HG02642 (cell line): ENCODE measurements around the gene PTPRB.

Source experiments
- ATAC-seq: cut with Tn5 transposase; IDR thresholded peaks from one replicate; pipeline ENCODE4 v1.9.1; 2021; ENCODE audit warnings: mild to moderate bottlenecking; ENCODE audit not compliant: unreplicated experiment, poor library complexity

Gene PTPRB

DNA sequence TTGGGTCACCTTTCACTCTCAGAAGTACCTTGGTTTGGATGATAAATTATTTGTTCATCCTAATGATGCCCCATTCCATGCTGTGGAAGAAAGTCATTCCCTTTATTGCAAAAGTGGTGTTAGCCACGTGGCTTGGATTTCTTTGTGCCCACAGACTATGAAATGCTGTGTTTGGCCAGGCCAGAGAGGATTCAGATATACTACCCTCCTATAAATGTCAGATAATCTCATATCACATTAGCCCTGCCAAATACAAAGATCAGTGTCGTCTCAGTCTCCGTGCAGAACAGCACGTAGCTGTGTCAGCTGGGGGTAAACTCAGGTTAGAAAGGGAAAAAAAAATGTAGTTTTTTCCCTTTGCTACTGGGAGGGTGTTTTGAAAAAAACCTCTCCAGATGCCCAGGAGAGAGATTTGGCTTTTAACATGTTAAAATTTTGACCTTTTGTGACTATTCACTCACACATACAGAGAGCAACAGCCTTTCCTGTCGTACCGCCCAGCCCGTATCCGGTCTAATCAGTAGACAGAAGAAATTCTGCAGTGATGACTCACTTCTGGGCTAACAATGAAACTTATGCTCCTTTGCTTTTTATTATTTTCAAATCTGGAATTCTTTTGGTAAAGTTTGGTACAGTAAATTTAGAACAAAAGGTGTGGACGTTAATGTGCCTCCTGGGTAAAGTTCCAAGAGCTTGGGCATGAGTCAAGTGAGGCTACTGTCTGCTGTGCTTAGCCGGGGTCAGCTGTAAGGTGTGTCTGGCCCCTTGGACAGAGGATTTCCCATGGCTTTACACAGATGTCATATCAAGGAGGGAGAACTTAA is 8.5 kb upstream of the PTPRB start:
- ATAC-seq = peak; percentile 68

DNA sequence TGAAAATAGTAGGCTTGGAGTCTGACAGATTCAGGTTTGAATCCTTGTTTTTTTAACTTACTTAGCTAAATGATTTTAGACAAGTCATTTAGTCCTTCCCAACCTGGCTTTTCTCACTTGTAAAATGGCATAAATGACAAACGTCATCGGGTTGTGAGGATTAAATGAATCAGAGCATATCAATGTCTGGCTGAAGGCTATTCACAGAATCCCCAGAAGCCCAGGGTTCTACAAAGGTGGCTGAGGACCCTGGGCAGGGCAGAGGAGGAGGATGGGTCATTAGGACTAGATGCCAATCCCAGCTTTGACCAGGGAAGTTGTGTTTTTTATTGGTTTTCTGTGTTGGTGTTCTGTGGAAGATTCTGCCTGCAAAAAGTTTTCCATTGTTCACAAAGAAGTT is 7.6 kb upstream of the PTPRB start:
- ATAC-seq = no peak

DNA sequence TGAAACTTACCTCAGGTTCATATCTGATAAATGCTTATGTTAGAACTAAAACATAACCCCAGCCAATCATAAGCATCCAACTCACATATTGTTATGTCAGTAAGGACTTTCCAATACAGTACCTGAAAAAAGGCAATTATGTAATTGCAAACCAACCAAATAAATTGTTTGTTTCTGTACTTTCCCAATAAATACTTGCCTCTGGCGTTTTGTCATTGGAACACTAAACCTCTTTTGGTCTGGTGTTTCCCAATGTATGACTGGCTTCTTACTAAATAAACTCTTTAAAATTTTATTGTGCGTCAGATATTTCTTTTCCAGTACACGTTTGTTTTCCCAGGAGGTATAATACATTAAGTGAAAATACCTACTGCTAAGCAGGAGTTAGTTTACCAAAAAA is 6.7 kb upstream of the PTPRB start:
- no peak for ATAC-seq

DNA sequence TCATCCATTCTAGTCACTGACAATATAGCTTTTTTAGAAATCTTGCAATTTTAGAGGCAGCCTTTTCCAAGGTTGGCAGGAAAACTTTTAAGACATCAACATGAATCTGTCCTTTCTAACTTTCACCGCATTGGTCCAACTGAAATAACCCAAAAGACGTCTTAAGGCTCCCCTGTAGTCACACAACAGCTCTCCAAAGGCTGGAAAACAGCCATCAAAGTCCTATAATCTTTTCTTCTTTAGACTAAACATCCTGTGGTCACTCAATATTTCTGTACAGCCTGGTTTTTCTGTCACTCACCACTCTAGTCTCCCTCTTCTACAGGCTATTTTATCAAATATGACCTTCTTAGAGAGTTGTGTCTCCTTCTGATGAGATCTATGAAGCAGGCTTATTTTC is 4.5 kb upstream of the PTPRB start:
- ATAC-seq = no peak

DNA sequence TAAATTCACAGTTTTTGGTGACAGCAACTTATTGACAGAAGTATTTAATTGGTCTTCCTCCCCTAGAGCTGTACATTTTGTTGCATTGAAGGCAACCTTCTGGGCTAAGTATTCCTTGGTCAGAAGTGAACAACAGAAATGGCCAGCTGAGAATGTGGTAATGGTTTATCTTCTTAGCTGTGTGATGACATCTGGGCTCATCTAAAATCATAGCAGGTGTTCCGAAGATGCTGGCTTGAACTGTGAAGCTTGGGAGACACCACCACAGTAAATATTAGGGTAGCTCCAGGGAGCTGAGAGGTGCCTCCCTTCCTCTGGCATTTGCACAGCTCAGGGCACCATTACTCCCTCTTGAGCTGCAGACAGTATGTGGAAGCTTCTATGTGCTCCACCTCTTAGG is 3.7 kb upstream of the PTPRB start:
- ATAC-seq = no peak

DNA sequence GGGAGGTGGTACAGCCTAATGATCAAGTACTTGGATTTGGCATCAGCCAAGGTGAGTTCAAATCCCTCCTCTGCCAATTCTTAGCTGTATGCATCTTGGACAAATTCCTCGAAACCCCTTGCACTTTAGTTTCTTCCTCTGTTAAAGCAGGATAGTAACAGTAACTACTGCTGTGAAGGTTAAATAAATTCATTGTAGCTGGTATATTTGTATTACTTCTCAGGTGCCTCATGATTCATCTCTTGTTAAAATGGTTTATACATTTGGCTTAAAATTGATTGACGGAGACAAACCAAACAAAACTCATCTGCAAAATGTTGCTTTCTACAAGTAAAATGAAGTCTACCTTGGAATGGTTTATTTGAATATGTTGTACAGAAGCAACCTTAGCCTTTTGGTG is 2.3 kb upstream of the PTPRB start:
- ATAC-seq = no peak

DNA sequence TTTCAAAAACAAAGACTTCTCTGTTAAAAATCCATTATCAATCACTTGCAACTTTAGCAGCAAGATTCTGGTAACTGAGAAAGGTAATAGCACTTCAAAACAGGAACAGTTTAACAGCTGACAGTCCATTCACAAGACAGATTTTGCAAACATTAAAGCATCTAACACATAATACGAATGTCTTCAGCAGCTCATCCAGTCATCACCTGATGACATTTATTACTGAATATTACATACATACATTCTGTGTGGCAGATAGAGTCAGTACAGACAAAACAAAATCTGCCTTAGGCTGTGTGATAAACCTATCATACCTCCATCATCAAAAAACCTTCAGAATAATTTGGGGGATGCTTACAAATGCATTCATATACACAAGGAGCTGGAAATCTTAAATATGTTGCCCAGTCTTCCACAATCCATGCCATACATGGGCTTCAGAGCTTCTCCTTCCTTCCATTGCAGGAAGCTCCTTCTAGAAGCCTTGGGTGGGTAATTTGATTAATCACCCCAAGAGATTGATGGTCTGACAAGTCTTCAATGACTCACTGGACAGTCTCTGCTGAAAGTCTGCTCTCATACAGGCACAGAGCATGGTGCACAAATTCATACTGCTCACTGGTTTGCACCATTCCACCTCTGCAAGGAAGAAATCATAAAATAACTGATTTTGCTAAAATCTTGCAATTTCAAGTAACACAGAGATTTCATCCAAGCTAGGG is 1.6 kb upstream of the PTPRB start:
- no peak for ATAC-seq

DNA sequence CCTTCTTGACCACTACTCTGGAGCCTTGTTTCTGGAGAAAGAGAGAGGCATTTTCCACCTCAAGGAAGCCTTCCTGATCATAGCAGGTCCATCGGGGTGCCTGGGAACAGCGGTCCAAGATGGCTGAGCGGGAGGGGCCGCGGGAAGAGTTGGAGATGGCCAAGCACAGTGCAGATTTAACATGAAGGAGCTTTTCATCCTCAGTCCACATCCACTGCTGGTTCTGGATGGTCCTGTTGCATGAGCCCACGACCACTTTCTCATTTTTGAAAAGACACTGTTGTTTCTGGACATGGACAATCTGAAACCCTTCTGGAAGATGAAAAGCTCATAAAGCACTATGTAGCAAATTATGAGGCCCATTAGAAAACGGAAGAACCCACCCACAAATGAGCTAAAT is 1.5 kb downstream of the PTPRB start:
- ATAC-seq = no peak

DNA sequence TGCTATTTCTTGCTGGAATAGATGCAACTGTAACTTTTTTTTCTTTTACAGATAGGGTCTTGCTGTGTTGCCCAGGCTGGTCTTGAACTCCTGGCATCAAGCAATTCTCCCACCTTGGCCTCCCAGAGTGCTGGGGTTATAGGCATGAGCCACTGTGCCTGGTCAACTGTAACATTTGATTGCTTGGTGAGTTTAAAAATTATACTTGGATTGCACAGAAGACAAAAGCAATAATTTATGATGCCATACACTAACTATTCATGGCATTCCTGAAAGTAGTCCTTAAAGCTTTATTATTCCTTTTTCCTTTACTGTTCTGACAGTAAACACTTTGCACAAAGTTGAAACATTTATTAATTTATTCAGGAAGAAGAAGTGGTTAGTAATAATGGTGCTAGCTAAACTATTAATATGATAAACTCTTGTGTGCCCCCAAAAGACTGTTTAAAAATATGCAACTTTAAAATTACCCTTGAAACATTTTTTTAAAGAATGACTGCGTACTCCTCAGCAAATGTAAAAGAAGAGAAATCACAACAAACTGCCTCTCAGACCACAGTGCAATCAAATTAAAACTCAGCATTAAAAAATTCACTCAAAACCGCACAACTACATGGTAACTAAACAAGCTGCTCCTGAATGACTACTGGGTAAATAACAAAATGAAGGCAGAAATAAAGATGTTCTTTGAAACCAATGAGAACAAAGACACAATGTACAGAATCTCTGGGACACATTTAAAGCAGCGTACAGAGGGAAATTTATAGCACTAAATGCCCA is 8.3 kb downstream of the PTPRB start:
- ATAC-seq = no peak

DNA sequence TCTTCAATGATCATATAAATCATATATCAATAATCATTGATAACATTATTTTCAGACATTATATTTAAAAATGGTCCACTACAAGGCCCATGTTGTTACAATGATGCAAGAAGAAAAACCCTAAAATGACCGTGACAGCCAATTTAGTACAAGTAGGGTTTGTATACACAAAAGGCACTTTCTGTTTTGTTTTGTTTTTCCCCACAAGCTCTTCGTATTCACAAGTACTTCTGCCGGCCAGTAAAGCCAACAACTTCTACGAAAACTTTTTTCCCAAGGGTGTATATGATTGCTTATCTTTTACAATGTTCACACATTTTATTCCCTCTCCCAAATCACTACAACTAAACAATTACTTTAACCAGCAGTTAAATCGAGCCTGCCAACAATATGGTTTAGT is 9.6 kb downstream of the PTPRB start:
- no peak for ATAC-seq

DNA sequence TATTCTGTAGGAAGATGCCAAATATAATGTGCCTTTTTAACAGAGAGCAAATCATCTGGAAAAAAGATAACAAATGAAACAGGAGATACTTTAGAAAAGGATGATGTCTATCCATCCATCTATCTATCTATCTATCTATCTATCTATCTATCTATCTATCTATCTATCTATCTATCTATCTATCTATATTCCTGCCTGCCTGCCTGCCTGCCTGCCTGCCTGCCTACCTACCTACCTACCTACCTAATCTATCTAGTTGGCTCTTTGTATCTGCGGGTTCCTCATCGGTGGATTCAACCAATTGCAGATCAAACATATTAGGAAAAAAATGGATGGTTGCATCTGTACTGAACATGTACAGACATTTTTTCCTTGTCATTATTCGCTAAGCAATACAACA is 11.0 kb downstream of the PTPRB start:
- no peak for ATAC-seq

DNA sequence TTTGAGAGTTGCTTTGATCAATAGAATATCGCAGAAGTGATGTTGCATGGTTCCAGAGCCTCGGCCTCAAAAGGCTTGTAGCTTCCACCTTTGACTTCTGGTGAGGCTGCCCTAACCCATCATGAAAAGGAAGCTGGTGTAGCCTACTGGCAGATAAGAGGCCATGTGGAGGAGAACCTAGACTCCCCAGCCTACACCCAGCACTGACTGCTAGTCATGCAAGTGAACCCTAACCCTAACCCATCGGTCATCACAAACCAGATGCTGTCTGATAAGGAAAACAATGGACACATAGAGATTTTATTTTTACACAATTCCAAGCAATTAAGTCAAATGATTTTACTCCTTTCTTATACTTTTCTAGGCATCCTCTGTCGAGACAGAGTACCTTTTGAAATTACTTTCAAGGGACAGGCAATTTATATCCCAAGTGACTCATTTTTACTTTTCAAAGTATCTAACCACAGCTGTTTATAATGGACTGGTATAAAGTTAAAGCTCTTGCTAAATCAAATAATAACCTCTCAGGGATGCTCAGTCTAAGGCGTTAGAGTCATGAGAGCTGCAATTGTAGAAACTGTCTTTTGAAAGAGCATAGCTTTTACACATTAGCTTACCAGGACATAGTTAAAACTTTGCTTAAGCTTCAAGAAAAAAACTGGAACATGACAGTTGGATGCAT is 17.6 kb downstream of the PTPRB start:
- no peak for ATAC-seq

DNA sequence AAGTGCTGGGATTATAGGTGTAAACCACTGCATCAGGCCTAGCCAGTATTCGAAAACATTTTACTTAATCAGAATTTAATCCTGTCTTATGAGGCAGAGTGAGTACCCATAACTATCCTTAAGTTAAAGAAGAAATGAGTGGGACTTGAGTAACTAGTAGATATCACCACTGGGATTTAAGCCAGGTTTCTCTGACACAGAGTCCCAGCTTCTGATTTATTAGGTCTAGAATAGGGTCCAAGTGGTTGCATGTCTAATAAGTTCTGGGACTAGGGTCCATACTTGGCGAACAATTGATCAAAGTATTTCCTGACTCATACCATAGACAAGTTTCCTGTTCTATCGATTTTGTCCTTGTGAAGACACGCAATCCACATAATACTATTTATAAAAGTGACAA is 18.9 kb downstream of the PTPRB start:
- no peak for ATAC-seq

DNA sequence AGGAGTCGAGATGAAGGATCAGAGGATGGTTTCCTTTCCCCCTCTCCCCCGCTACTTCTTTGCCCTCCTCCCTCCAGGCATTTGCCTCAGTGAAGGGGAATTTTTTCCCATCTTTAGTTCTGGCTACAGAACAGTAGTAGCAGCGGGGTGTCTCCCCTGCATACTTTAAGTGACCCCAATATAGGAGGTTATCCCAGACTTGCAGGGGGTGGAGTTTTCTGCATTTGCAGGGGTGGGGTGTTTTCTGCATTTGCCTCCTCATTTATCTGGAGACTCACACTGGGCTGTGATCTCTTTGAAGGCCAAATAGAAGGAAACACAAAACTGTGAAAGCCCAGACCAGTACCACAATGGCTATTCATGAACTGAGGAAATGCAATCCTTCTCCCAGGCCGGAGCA is 19.8 kb downstream of the PTPRB start:
- ATAC-seq = no peak

DNA sequence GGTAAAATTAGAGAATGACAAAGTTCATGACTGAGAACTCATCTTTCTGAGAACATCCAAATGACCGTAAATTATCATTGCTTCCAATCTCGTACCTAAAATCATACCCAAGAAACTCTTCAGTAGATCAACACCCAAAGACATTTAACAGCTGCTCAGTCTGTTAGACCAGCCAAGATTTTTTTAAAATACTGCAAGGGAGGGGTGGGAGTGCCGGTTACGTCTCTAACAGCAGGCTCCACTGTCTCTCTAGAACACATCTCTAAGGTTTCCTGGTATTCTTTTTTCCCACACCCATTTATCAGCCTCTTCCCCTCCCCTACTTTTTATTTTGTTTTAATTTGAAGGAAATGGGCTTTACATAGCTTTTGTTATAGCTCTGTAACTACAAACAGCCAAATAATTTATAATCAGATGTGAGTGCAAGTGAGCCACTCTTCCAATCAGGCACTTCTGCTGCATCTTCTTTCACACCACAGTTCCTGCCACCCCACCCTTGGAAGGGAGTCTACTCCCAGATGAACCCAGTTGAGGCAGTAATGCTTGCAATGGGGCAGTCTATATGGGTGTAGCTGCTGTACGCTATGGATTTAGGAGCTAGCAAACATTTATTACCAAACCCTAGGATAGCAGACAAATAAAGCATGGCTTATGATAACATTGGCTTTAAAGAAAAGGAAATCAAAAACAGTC is 21.9 kb downstream of the PTPRB start:
- no peak for ATAC-seq

DNA sequence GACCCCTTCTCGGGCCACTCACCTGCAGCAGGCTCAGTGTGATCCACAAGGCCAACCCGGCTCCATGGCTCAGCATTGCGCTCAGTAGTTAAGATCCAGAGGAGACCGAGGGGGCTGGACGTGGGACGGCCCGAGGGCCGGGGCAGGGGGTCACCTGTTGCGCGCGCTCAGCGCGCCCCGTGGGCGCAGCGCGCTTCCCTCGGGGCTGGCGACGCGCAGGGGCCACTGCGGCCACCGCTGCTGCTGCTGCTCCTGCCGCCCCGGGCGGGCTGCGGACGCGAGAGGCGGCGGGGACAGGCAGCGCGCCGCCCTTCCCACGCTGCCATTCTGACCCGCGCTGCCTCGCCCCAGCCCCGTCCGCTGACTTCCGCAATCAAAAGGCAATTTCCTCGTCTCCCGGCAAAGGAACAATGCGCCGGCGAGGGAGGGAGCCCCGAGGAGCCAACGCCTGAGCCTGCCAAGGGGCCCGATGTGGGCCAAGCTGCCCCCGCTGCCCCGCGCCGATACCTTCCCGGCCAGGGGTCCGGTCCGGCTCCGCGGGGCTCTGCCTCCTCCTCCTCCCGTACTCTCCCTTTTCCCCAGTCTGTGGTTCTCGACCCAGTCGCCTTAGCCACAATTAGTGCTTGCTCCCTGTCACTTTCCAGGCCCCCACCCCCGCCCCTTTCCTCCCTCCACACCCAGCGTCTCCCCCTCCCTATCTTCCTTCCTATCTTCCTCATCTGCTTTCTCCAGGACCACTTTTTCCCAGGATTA is 27.3 kb downstream of the PTPRB start:
- no peak for ATAC-seq

DNA sequence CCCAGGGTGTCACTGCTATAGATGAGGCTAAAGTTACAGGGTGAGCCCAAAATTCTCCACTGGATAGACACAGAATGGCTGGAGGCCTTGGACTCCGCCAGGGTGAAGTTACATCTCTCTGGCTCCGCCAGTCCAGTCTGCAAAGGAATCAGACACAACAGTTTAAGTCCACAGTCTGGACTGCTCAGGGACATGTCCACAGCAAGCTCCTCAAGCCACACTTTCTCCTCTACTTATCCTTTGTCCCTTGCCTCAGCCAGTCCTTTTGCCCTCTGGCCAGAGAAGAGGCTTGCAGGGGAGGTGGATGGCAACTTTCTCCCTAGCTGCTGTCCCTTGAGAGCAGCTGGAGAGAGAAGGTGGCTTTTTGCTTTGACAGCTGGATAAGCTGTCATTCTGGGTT is 28.0 kb downstream of the PTPRB start:
- no peak for ATAC-seq

DNA sequence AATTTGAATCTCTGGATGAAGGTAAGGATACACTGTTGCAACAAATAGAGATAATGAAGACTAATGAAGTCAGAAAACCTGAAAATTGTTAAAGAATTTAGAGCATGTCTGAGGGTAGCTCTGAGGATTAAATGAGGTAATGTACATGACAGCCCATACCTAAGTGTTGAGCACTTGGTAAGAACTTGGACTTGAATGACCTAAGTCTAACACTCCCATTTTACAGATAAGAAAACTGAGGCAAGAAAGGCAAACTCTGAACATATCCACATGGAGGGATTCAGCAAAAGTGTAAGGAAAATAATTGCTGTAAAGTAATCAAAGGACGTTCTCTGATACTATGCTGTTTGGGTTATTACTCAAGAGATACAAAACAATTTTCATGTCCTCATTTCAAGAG is 29.0 kb downstream of the PTPRB start:
- ATAC-seq = no peak

DNA sequence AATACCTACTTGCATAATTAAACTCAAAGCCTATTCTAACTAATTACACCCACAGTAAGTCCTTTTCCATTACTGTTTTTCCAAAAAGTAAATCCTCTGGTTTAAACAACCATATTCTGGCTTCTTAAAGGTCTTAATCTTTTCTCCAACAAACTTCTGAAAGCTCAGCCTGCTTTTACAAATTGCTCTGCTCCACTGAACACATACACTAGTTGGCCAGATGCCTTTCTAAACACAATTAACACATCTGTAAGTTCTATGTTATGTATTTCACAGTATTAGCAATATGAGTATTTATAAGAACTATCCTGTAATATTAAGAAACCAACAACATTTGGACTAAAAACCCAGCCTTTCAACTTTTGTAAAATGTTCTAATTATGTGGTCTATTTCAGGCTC is 30.1 kb downstream of the PTPRB start:
- no peak for ATAC-seq
